SK-N-SH (cell line): ENCODE data around the gene IFNA14. TPM values are rescaled to one million over a fixed set of nuclear protein-coding genes. Genes with fewer than 3 reads are reported as not detected.

ENCODE experiments used
- CTCF ChIA-PET: fragments of 300-600, 350-600 bp; formaldehyde crosslinking; extraction: SDS; loops from one replicate; lab custom pipeline; 2021; lab: Yijun Ruan, JAX
- POLR2A ChIA-PET: fragments of 350-600 bp; sonication (Branson Sonifier 250); formaldehyde crosslinking; extraction: SDS; loops from one replicate; lab custom pipeline; 2020; ENCODE audit warnings: antibody characterized with exemption, inconsistent platforms; lab: Yijun Ruan, JAX
- DNase-seq: peaks from one replicate; pipeline ENCODE4 v3.0.0; 2012
- H2AFZ ChIP-seq: fragments of 200-600 bp; sonication (generic); 2 replicates; pipeline ENCODE4 v1.8.1; 2016; ENCODE audit warnings: antibody characterized with exemption, mild to moderate bottlenecking, low read depth
- H3F3A ChIP-seq: fragments of 200-600 bp; sonication (generic); replicated peaks from 2 replicates; pipeline ENCODE3; 2016; ENCODE audit warnings: antibody characterized with exemption, mild to moderate bottlenecking; ENCODE audit not compliant: insufficient read depth
- H3K27ac ChIP-seq, 2 experiments: fragments of 200-500 bp in 1 of 2; fragments of 200-600 bp in 1 of 2; sonication (Bioruptor generic) in 1 of 2; sonication (generic), shearing (Covaris generic) in 1 of 2; 2 replicates each; pipeline versions ENCODE4 v1.5.1 to v1.6.1; 2014 to 2016; ENCODE audit warnings: low read depth in 2 of 2, inconsistent platforms in 1 of 2, low read length in 1 of 2, mild to moderate bottlenecking in 1 of 2, mixed read lengths in 1 of 2
- H3K27me3 ChIP-seq: fragments of 200-600 bp; sonication (generic), shearing (Covaris generic); 2 replicates; pipeline ENCODE4 v1.6.1; 2016; ENCODE audit warnings: mixed run types; ENCODE audit not compliant: insufficient read depth
- H3K36me3 ChIP-seq, 2 experiments: fragments of 200-500 bp in 1 of 2; fragments of 200-600 bp in 1 of 2; sonication (Bioruptor generic) in 1 of 2; sonication (generic) in 1 of 2; replicated peaks in 1 of 2; 2 replicates each; pipeline versions ENCODE3 to v1.5.1; 2014 to 2016; ENCODE audit warnings: low read length in 1 of 2, mild to moderate bottlenecking in 1 of 2; ENCODE audit not compliant: insufficient read depth in 2 of 2, control insufficient read depth in 1 of 2
- H3K4me1 ChIP-seq, 2 experiments: fragments of 200-500 bp in 1 of 2; fragments of 200-600 bp in 1 of 2; sonication (Bioruptor generic) in 1 of 2; sonication (generic), shearing (Covaris generic) in 1 of 2; 2 replicates each; pipeline versions ENCODE4 v1.5.1 to v1.6.1; 2014 to 2016; ENCODE audit warnings: low read depth in 1 of 2, low read length in 1 of 2, mixed run types in 1 of 2; ENCODE audit not compliant: insufficient read depth in 2 of 2, control insufficient read depth in 1 of 2
- H3K4me2 ChIP-seq: fragments of 200-600 bp; sonication (generic), shearing (Covaris generic); 2 replicates; pipeline ENCODE4 v1.6.1; 2017; ENCODE audit warnings: mixed run types
- H3K4me3 ChIP-seq, 2 experiments: fragments of 200-500 bp in 1 of 2; fragments of 200-600 bp in 1 of 2; sonication (Bioruptor generic) in 1 of 2; sonication (generic), shearing (Covaris generic) in 1 of 2; 2 replicates each; pipeline versions ENCODE4 v1.5.1 to v1.8.1; 2014 to 2016; ENCODE audit warnings: low read depth in 2 of 2, inconsistent platforms in 1 of 2, low read length in 1 of 2, mild to moderate bottlenecking in 1 of 2, mixed read lengths in 1 of 2, moderate library complexity in 1 of 2
- H3K79me2 ChIP-seq: fragments of 200-600 bp; sonication (generic); 2 replicates; pipeline ENCODE4 v1.8.1; 2017; ENCODE audit warnings: mild to moderate bottlenecking; ENCODE audit not compliant: insufficient read depth
- H3K9ac ChIP-seq: fragments of 200-600 bp; sonication (generic); 2 replicates; pipeline ENCODE4 v1.6.1; 2017; ENCODE audit warnings: mixed run types
- H3K9me2 ChIP-seq: fragments of 200-600 bp; sonication (generic); 2 replicates; pipeline ENCODE4 v1.6.1; 2017; ENCODE audit warnings: mixed run types
- H3K9me3 ChIP-seq: fragments of 200-600 bp; sonication (generic); 2 replicates; pipeline ENCODE4 v1.6.1; 2017; ENCODE audit warnings: mixed run types, mild to moderate bottlenecking, moderate library complexity
- H4K20me1 ChIP-seq: fragments of 200-600 bp; sonication (generic); 2 replicates; pipeline ENCODE4 v1.6.1; 2017; ENCODE audit warnings: mild to moderate bottlenecking, mixed run types; ENCODE audit not compliant: insufficient read depth
- EZH2phosphoT487 ChIP-seq: fragments of 200-600 bp; sonication (generic); IDR thresholded peaks from 2 replicates; pipeline ENCODE4 v1.6.1; 2017; ENCODE audit warnings: low read depth, mixed run types, mild to moderate bottlenecking, antibody characterized with exemption, moderate library complexity, borderline replicate concordance
- GATA2 ChIP-seq: sonication (generic); formaldehyde crosslinking; IDR thresholded peaks from 2 replicates; pipeline ENCODE4 v1.5.0; 2020; ENCODE audit warnings: mild to moderate bottlenecking, missing genetic modification reagents
- JUND ChIP-seq: IDR thresholded peaks from 2 replicates; pipeline ENCODE4 v1.4.0; 2012
- MXI1 ChIP-seq: IDR thresholded peaks from 2 replicates; pipeline ENCODE4 v1.6.1; 2012; ENCODE audit warnings: mild to moderate bottlenecking, low read depth, low read length, improper control_type of control experiment
- USF2 ChIP-seq: fragments of 150-350 bp; IDR thresholded peaks from 2 replicates; pipeline ENCODE4 v1.6.1; 2017; ENCODE audit warnings: antibody characterized with exemption, low read length, low read depth, borderline replicate concordance
- ZBTB33 ChIP-seq: IDR thresholded peaks from 2 replicates; pipeline ENCODE4 v1.4.0; 2012; ENCODE audit warnings: low read depth, borderline replicate concordance
- WGBS: methylation state at CpG from one replicate; pipeline ENCODE4 v1.1.6; 2017; ENCODE audit warnings: low lambda C conversion rate; 5-methylcytosine and 5-hydroxymethylcytosine counted together
- polyA plus RNA-seq, 3 experiments: library from polyadenylated mRNA; depleted of rRNA; stranded (reverse); fragments of >200 nt; gene quantifications; 2 replicates each; pipeline ENCODE4 v1.2.3, GENCODE V29; 2012

The IFNA14 gene
- polyA plus RNA-seq, 1 of the 3 experiments (the other 2 are of a cell fraction), result not detected

GRCh38 chr9:21267485-21268346, 27.9 kb upstream of the IFNA14 start:
- Histone ChIP-seq H3K9me3 (no peaks in the 10 kb centered on the region), H3K9me2 (no peaks in the 10 kb centered on the region), H3K27ac (no peak overlapping the region), H3F3A (no peaks in the 10 kb centered on the region), H3K9ac (no peak overlapping the region), H3K79me2 (no peaks in the 10 kb centered on the region), H3K27me3 (no peaks in the 10 kb centered on the region), H3K4me1 (no peaks in the 10 kb centered on the region), H3K4me2 (no peak overlapping the region), H2AFZ (no peak overlapping the region), H3K4me3 (no peak overlapping the region), H3K36me3 (no peaks in the 10 kb centered on the region), H4K20me1 (no peaks in the 10 kb centered on the region)
- DNase-seq, result no peak
- 8% methylated on average over 4 of the region's 4 CpGs for WGBS
- no peak for TF ChIP-seq USF2
- TF ChIP-seq MXI1, result no peak
- no peak for TF ChIP-seq ZBTB33
- no peak for TF ChIP-seq JUND
- TF ChIP-seq EZH2phosphoT487, result no peak
- CTCF ChIA-PET, result interaction anchor here (0.8 kb wide), 1 partner anchor 15 kb away, joined by 3 read pairs; no protein-coding TSS in a partner anchor
- POLR2A ChIA-PET, result no interaction called here

GRCh38 chr9:21266733-21267484, 27.1 kb upstream of the IFNA14 start:
- H3K9ac ChIP-seq, result no peak overlapping the region
- no peaks in the 10 kb centered on the region for H3K4me1 ChIP-seq
- no peaks in the 10 kb centered on the region for H3K27me3 ChIP-seq
- no peaks in the 10 kb centered on the region for H3K36me3 ChIP-seq
- H4K20me1 ChIP-seq, result no peaks in the 10 kb centered on the region
- POLR2A ChIA-PET, result no interaction called here
- 51% methylated on average over 3 of the region's 3 CpGs for WGBS
- H3K4me2 ChIP-seq, result no peak overlapping the region
- no peak for TF ChIP-seq GATA2 (CRISPR knock-in tag)
- no peak overlapping the region for H2AFZ ChIP-seq
- H3K9me2 ChIP-seq, result no peaks in the 10 kb centered on the region
- H3F3A ChIP-seq, result no peaks in the 10 kb centered on the region
- no peaks in the 10 kb centered on the region for H3K9me3 ChIP-seq
- CTCF ChIA-PET, result no interaction called here
- no peak for DNase-seq
- H3K4me3 ChIP-seq, result no peak overlapping the region
- H3K79me2 ChIP-seq, result no peaks in the 10 kb centered on the region
- no peak overlapping the region for H3K27ac ChIP-seq
